ENCODE data around the gene SERP1. TPM values are rescaled to one million over a fixed set of nuclear protein-coding genes. Genes with fewer than 3 reads are reported as not detected.

The SERP1 gene
- total RNA-seq, 2 experiments from 2014 or later: 83.4 to 87.3 TPM

- ATAC-seq (no peak), DNase-seq (no peak)
- peaks cover 47% of the 10 kb centered on the region for H3K36me3 Mint-ChIP-seq (ENCODE audit: low read depth)
- H3K27me3 Mint-ChIP-seq (ENCODE audit: low read depth): no peaks in the 10 kb centered on the region
- H3K4me1 Mint-ChIP-seq (ENCODE audit: low read depth): peaks cover 22% of the 10 kb centered on the region
- no peak overlapping the region for H3K4me3 Mint-ChIP-seq
- H3K9me3 Mint-ChIP-seq (ENCODE audit: insufficient read depth): no peaks in the 10 kb centered on the region
- no peak overlapping the region for H3K27ac Mint-ChIP-seq
- ChIA-PET POLR2A (interaction anchor here (1.0 to 4.5 kb wide), 2 partner anchors 11 to 46 kb away, joined by 3 to 18 read pairs; partner anchors contain the start of genes EIF2A, SELENOT and SERP1), CTCF (interaction anchor here (1.0 to 1.3 kb wide), 2 partner anchors 10 to 12 kb away, joined by 5 read pairs; no protein-coding TSS in a partner anchor)
Observed at GRCh38 chr3:150556792-150557191, 10.5 kb upstream of the SERP1 start.

- CTCF ChIA-PET: interaction anchor here (1.0 to 1.3 kb wide), 2 partner anchors 11 to 13 kb away, joined by 5 read pairs; no protein-coding TSS in a partner anchor
- Mint-ChIP-seq H3K36me3 (ENCODE audit: low read depth) (peaks cover 47% of the 10 kb centered on the region), H3K4me1 (ENCODE audit: low read depth) (peaks cover 22% of the 10 kb centered on the region)
Observed at GRCh38 chr3:150555859-150556436, 9.7 kb upstream of the SERP1 start.

GRCh38 chr3:150547045-150547741 lies 897 bp upstream of the SERP1 start:
- no peaks in the 10 kb centered on the region for H3K9me3 Mint-ChIP-seq (ENCODE audit: insufficient read depth)
- peaks cover 44% of the 10 kb centered on the region for H3K36me3 Mint-ChIP-seq (ENCODE audit: low read depth)

More at GRCh38 chr3:150555859-150556436, 9.7 kb upstream of the SERP1 start:
- Mint-ChIP-seq H3K27me3 (ENCODE audit: low read depth) (no peaks in the 10 kb centered on the region), H3K4me3 (no peak overlapping the region), H3K27ac (peak overlapping the region; percentile 18), H3K9me3 (ENCODE audit: insufficient read depth) (no peaks in the 10 kb centered on the region)
- POLR2A ChIA-PET: interaction anchor here (4.5 kb wide), 1 partner anchor 10 kb away, joined by 18 read pairs; the partner anchor contains the start of genes EIF2A and SERP1
- DNase-seq (no peak), ATAC-seq (no peak)

GRCh38 chr3:150545419-150546225 lies 674 bp downstream of the SERP1 start:
- peak overlapping the region; percentile 94 for H3K4me3 Mint-ChIP-seq
- peak overlapping the region; percentile 92 for H3K27ac Mint-ChIP-seq
- no peaks in the 10 kb centered on the region for H3K27me3 Mint-ChIP-seq (ENCODE audit: low read depth)
- H3K4me1 Mint-ChIP-seq (ENCODE audit: low read depth): peaks cover 55% of the 10 kb centered on the region
- DNase-seq (peak; percentile 56), ATAC-seq (no peak)
- CTCF ChIA-PET: interaction anchor here (0.9 to 2.0 kb wide), 4 partner anchors 19 to 216 kb away, joined by 3 to 9 read pairs (median 4); no protein-coding TSS in a partner anchor
- H3K9me3 Mint-ChIP-seq (ENCODE audit: insufficient read depth): no peaks in the 10 kb centered on the region
- POLR2A ChIA-PET: interaction anchor here (0.7 to 5.0 kb wide), 17 partner anchors 8 to 217 kb away, joined by 3 to 77 read pairs (median 4); partner anchors contain the start of genes ERICH6, SELENOT, SIAH2 and TSC22D2
- peaks cover 53% of the 10 kb centered on the region for H3K36me3 Mint-ChIP-seq (ENCODE audit: low read depth)

More at GRCh38 chr3:150547045-150547741, 897 bp upstream of the SERP1 start:
- H3K4me1 Mint-ChIP-seq (ENCODE audit: low read depth): peaks cover 45% of the 10 kb centered on the region
- peak overlapping the region; percentile 92 for H3K27ac Mint-ChIP-seq
- DNase-seq (no peak), ATAC-seq (no peak)
- H3K4me3 Mint-ChIP-seq: peak overlapping the region; percentile 94
- ChIA-PET CTCF (no interaction called here), POLR2A (interaction anchor here (0.6 to 5.0 kb wide), 13 partner anchors 8 to 215 kb away, joined by 3 to 77 read pairs (median 5); partner anchors contain the start of genes ERICH6, SELENOT, SIAH2 and TSC22D2)
- no peaks in the 10 kb centered on the region for H3K27me3 Mint-ChIP-seq (ENCODE audit: low read depth)

- ChIA-PET POLR2A (interaction anchor here (0.6 to 5.0 kb wide), 7 partner anchors 11 to 320 kb away, joined by 3 to 77 read pairs (median 18); partner anchors contain the start of genes SELENOT, SIAH2 and TSC22D2), CTCF (interaction anchor here (0.7 to 2.0 kb wide), 5 partner anchors 18 to 217 kb away, joined by 3 to 9 read pairs (median 4); no protein-coding TSS in a partner anchor)
- Mint-ChIP-seq H3K36me3 (ENCODE audit: low read depth) (peaks cover 49% of the 10 kb centered on the region), H3K27me3 (ENCODE audit: low read depth) (no peaks in the 10 kb centered on the region), H3K4me3 (peak overlapping the region; percentile 94), H3K9me3 (ENCODE audit: insufficient read depth) (no peaks in the 10 kb centered on the region), H3K27ac (peak overlapping the region; percentile 64), H3K4me1 (ENCODE audit: low read depth) (peaks cover 51% of the 10 kb centered on the region)
- no peak for DNase-seq
- no peak for ATAC-seq
Observed at GRCh38 chr3:150544726-150545125, 1.6 kb downstream of the SERP1 start.

- Mint-ChIP-seq H3K36me3 (ENCODE audit: low read depth) (peaks cover 45% of the 10 kb centered on the region), H3K9me3 (ENCODE audit: insufficient read depth) (no peaks in the 10 kb centered on the region), H3K4me1 (ENCODE audit: low read depth) (peaks cover 49% of the 10 kb centered on the region), H3K4me3 (peak overlapping the region; percentile 54), H3K27me3 (ENCODE audit: low read depth) (no peaks in the 10 kb centered on the region), H3K27ac (no peak overlapping the region)
- no peak for ATAC-seq
- CTCF ChIA-PET: interaction anchor here (1.9 to 2.0 kb wide), 2 partner anchors 134 to 217 kb away, joined by 9 read pairs; no protein-coding TSS in a partner anchor
- POLR2A ChIA-PET: interaction anchor here (3.5 to 5.0 kb wide), 3 partner anchors 59 to 218 kb away, joined by 19 to 77 read pairs (median 43); partner anchors contain the start of genes SELENOT, SIAH2 and TSC22D2
- DNase-seq: no peak
Observed at GRCh38 chr3:150544041-150544440, 2.3 kb downstream of the SERP1 start.

- no peak for ATAC-seq
- H3K4me1 Mint-ChIP-seq (ENCODE audit: low read depth): peaks cover 45% of the 10 kb centered on the region
Observed at GRCh38 chr3:150543531-150543930, 2.8 kb downstream of the SERP1 start.

GRCh38 chr3:150543128-150543527 lies 3.2 kb downstream of the SERP1 start:
- Mint-ChIP-seq H3K4me1 (ENCODE audit: low read depth) (peaks cover 41% of the 10 kb centered on the region), H3K27ac (no peak overlapping the region), H3K9me3 (ENCODE audit: insufficient read depth) (no peaks in the 10 kb centered on the region), H3K4me3 (no peak overlapping the region), H3K27me3 (ENCODE audit: low read depth) (no peaks in the 10 kb centered on the region), H3K36me3 (ENCODE audit: low read depth) (peaks cover 39% of the 10 kb centered on the region)
- ChIA-PET CTCF (interaction anchor here (0.8 to 1.9 kb wide), 3 partner anchors 16 to 218 kb away, joined by 3 to 9 read pairs (median 4); no protein-coding TSS in a partner anchor), POLR2A (interaction anchor here (2.1 to 5.0 kb wide), 3 partner anchors 60 to 220 kb away, joined by 7 to 77 read pairs (median 12); partner anchors contain the start of genes SELENOT and SIAH2)
- no peak for ATAC-seq
- DNase-seq: no peak

More at GRCh38 chr3:150543531-150543930, 2.8 kb downstream of the SERP1 start:
- ChIA-PET POLR2A (interaction anchor here (3.5 to 5.0 kb wide), 3 partner anchors 60 to 219 kb away, joined by 19 to 77 read pairs (median 43); partner anchors contain the start of genes SELENOT, SIAH2 and TSC22D2), CTCF (interaction anchor here (1.9 kb wide), 1 partner anchor 218 kb away, joined by 9 read pairs; no protein-coding TSS in a partner anchor)
- no peaks in the 10 kb centered on the region for H3K27me3 Mint-ChIP-seq (ENCODE audit: low read depth)
- no peak for DNase-seq
- no peaks in the 10 kb centered on the region for H3K9me3 Mint-ChIP-seq (ENCODE audit: insufficient read depth)
- no peak overlapping the region for H3K27ac Mint-ChIP-seq
- H3K36me3 Mint-ChIP-seq (ENCODE audit: low read depth): peaks cover 42% of the 10 kb centered on the region
- no peak overlapping the region for H3K4me3 Mint-ChIP-seq

- Mint-ChIP-seq H3K4me1 (ENCODE audit: low read depth) (peaks cover 33% of the 10 kb centered on the region), H3K27me3 (ENCODE audit: low read depth) (no peaks in the 10 kb centered on the region)
Observed at GRCh38 chr3:150540991-150541390, 5.3 kb downstream of the SERP1 start.

GRCh38 chr3:150540297-150540696 lies 6.0 kb downstream of the SERP1 start:
- ChIA-PET POLR2A (interaction anchor here (2.5 kb wide), 1 partner anchor 223 kb away, joined by 12 read pairs; the partner anchor contains the start of gene SIAH2), CTCF (no interaction called here)
- no peak overlapping the region for H3K27ac Mint-ChIP-seq
- peaks cover 33% of the 10 kb centered on the region for H3K4me1 Mint-ChIP-seq (ENCODE audit: low read depth)
- H3K9me3 Mint-ChIP-seq (ENCODE audit: insufficient read depth): no peaks in the 10 kb centered on the region
- peaks cover 37% of the 10 kb centered on the region for H3K36me3 Mint-ChIP-seq (ENCODE audit: low read depth)
- no peak for ATAC-seq
- no peaks in the 10 kb centered on the region for H3K27me3 Mint-ChIP-seq (ENCODE audit: low read depth)
- H3K4me3 Mint-ChIP-seq: no peak overlapping the region
- no peak for DNase-seq

More at GRCh38 chr3:150540991-150541390, 5.3 kb downstream of the SERP1 start:
- no peak for DNase-seq
- ChIA-PET POLR2A (interaction anchor here (2.1 to 2.5 kb wide), 2 partner anchors 62 to 222 kb away, joined by 7 to 12 read pairs; partner anchors contain the start of genes SELENOT and SIAH2), CTCF (interaction anchor here (0.7 to 1.3 kb wide), 5 partner anchors 8 to 247 kb away, joined by 3 read pairs; no protein-coding TSS in a partner anchor)
- no peaks in the 10 kb centered on the region for H3K9me3 Mint-ChIP-seq (ENCODE audit: insufficient read depth)
- peaks cover 39% of the 10 kb centered on the region for H3K36me3 Mint-ChIP-seq (ENCODE audit: low read depth)
- H3K4me3 Mint-ChIP-seq: no peak overlapping the region
- peak overlapping the region; percentile 11 for H3K27ac Mint-ChIP-seq
- no peak for ATAC-seq

Data from activated CD8-positive, alpha-beta T cell treated with anti-CD3 and anti-CD28 coated beads, Interleukin-2, amount 10 ng/mL, durations not matched to agents 7 days and 5 days (primary cell).